Heart right ventricle (tissue), 16 donors: ENCODE measurements around the gene MC2R. TPM values are rescaled to one million over a fixed set of nuclear protein-coding genes. Genes with fewer than 3 reads are reported as not detected.

Experiments
- ATAC-seq, 8 donors: fragments of 200-7000 bp; cut with Tn5 transposase; one replicate each; pipeline ENCODE4 v1.9.1; 2020; ENCODE audit warnings: mild to moderate bottlenecking in 8 of 8, moderate library complexity in 8 of 8, moderate number of reproducible peaks in 1 of 8
- DNase-seq, 2 donors: peaks; one replicate each; pipeline ENCODE4 v3.0.0-alpha.2; 2020
- H3K27ac ChIP-seq, 10 donors: fragments of 200-600 bp; sonication (generic) in 2 of 10; one replicate each; pipeline versions ENCODE4 v1.5.0 to v1.8.0; 2020 to 2022; ENCODE audit warnings: mild to moderate bottlenecking in 3 of 10
- H3K27me3 ChIP-seq, 7 donors: fragments of 200-600 bp; one replicate each; pipeline ENCODE4 v1.8.0; 2021 to 2022; ENCODE audit warnings: mild to moderate bottlenecking in 2 of 7
- H3K36me3 ChIP-seq, 9 donors: fragments of 200-600 bp; sonication (generic) in 1 of 9; one replicate each; pipeline versions ENCODE4 v1.5.0 to v1.8.0; 2020 to 2022; ENCODE audit warnings: mild to moderate bottlenecking in 2 of 9
- H3K4me1 ChIP-seq, 9 donors: fragments of 200-600 bp; sonication (generic) in 1 of 9; one replicate each; pipeline versions ENCODE4 v1.5.0 to v1.8.0; 2020 to 2022; ENCODE audit warnings: mild to moderate bottlenecking in 4 of 9
- H3K4me3 ChIP-seq, 10 donors: fragments of 200-600 bp; sonication (generic) in 2 of 10; one replicate each; pipeline versions ENCODE4 v1.5.0 to v1.8.0; 2020 to 2022; ENCODE audit warnings: mild to moderate bottlenecking in 7 of 10, moderate library complexity in 2 of 10
- H3K9me3 ChIP-seq, 11 donors: fragments of 200-600 bp in 10 of 11; sonication (generic) in 2 of 11; one replicate each; pipeline versions ENCODE4 v1.5.0 to v1.8.0; 2013 to 2022; ENCODE audit warnings: mild to moderate bottlenecking in 2 of 11, control low read depth in 1 of 11, moderate library complexity in 1 of 11
- CTCF ChIP-seq, 9 donors: fragments of 200-600 bp; sonication (generic) in 2 of 9; IDR thresholded peaks; one replicate each; pipeline versions ENCODE4 v1.5.0 to v1.8.0; 2021 to 2022; ENCODE audit warnings: antibody characterized with exemption in 9 of 9, mild to moderate bottlenecking in 5 of 9, moderate library complexity in 1 of 9
- WGBS, 2 donors: extraction: QIAGEN DNeasy Blood & Tissue Kit; methylation state at CpG; one replicate each; pipeline ENCODE4 v1.1.7; 2013; ENCODE audit warnings: inconsistent platforms in 1 of 2; 5-methylcytosine and 5-hydroxymethylcytosine counted together
- intact Hi-C, 10 donors: fragments of 100-400 bp; cut with DNase I; formaldehyde crosslinking; loops; one replicate each; pipeline versions ENCODE4 v1.11.1 to v1.14.2; 2022
- polyA plus RNA-seq, 2 donors: library from polyadenylated mRNA; stranded (reverse); fragments of 200-250 nt; gene quantifications; one replicate each; pipeline ENCODE4 v1.2.3, GENCODE V29; 2013
- total RNA-seq, 10 donors: library from RNA; stranded (reverse); fragmentation: NEBNext Ultra II Directional in 3 of 10; extraction: Animal tissue kit (Norgen Biotek cat#: 25700) in 3 of 10; gene quantifications; one replicate each; pipeline versions ENCODE4 v1.2.1 to v1.2.4, GENCODE V29; 2021 to 2023
- donor health status: Arrhythmogenic right ventricular cardiomyopathy.
- donor health status: ischemic (EF 13 %, LVEDD 7.1; RV severe dilation, severe dysfunction).
- donor health status: healthy with polysubstance abuse.
- donor health status: DM: no; HTN: yes; CAD: no.
- donor health status: DM: no; HTN: no; CAD: no.
- donor health status: ischemic (EF 25% LVEDD 6.9; RV normal size, moderate dysfunction).
- donor health status: ischemic (EF 25% LVEDD 5.7; RV mildly dilated, moderate dysfunction).
- donor health status: healthy.
- donor health status: DM: yes; HTN: yes; CAD: no.
- donor health status: Ischemic cardiomyopathy.
- donor health status: ischemic (EF 35%, LVEDD 5.7; RV mildly dilated, moderate dysfunction).
- donor health status: nonischemic (EF 11% LVEDD 7.7; RV severe dilation, severe dysfunction).
- donor health status: DM: yes; HTN: yes; CAD: no.
- donor health status: PGD.
- donor health status: ischemic (EF 29% LVEDD 5.4; RV normal size, mild dysfunction).
- donor health status: nonischemic (EF 23%, LVEDD 6.1; RV moderate dilation, normal function).

The MC2R gene
- total and polyA plus RNA-seq, 12 donors = under 0.01 TPM; not detected in 11

- H3K36me3 ChIP-seq = no peaks in the 10 kb centered on the region
- H3K9me3 ChIP-seq = no peaks in the 10 kb centered on the region
- intact Hi-C loops = no loop called here
- DNase-seq (peak in 1 of 2 donors; percentile 42), ATAC-seq (peak; percentile 27 to 87 (median 66))
- H3K4me3 ChIP-seq = no peak overlapping the region
- peaks cover 0 to 1% (median 0%) of the 10 kb centered on the region in 7 donors for H3K27me3 ChIP-seq
- no peak for TF ChIP-seq CTCF (IDR thresholded peaks at IDR 0.05)
- H3K27ac ChIP-seq = no peak overlapping the region
- H3K4me1 ChIP-seq = peaks cover 0 to 12% (median 0%) of the 10 kb centered on the region in 9 donors
- 27 to 48% methylated on average over 7 of the region's 7 CpGs for WGBS, 2 donors
Measured at GRCh38 chr18:13915995-13916431, 677 bp upstream of the MC2R start.

GRCh38 chr18:13914756-13915155 is 580 bp downstream of the MC2R start:
- Histone ChIP-seq H3K4me1 (peaks cover 0 to 12% (median 0%) of the 10 kb centered on the region in 9 donors), H3K36me3 (no peaks in the 10 kb centered on the region), H3K27ac (no peak overlapping the region), H3K27me3 (peaks cover 0 to 7% (median 0%) of the 10 kb centered on the region in 7 donors), H3K9me3 (no peaks in the 10 kb centered on the region), H3K4me3 (no peak overlapping the region)
- ATAC-seq (no peak), DNase-seq (no peak)
- no peak for TF ChIP-seq CTCF (IDR thresholded peaks at IDR 0.05)
- intact Hi-C loops = no loop called here
- 86% methylated on average over 9 of the region's 9 CpGs for WGBS, 2 donors

- Histone ChIP-seq H3K9me3 (no peaks in the 10 kb centered on the region), H3K27me3 (peaks cover 0 to 7% (median 0%) of the 10 kb centered on the region in 7 donors), H3K4me3 (no peak overlapping the region), H3K27ac (no peak overlapping the region), H3K36me3 (no peaks in the 10 kb centered on the region), H3K4me1 (peaks cover 0 to 12% (median 0%) of the 10 kb centered on the region in 9 donors)
- 94 to 96% methylated on average over 10 of the region's 10 CpGs for WGBS, 2 donors
- intact Hi-C loops = no loop called here
- ATAC-seq (no peak), DNase-seq (no peak)
- TF ChIP-seq CTCF (IDR thresholded peaks at IDR 0.05) = no peak
Measured at GRCh38 chr18:13914170-13914569, 1.2 kb downstream of the MC2R start.

- no peak for TF ChIP-seq CTCF (IDR thresholded peaks at IDR 0.05)
- H3K9me3 ChIP-seq = no peaks in the 10 kb centered on the region
- no peak overlapping the region for H3K27ac ChIP-seq
- WGBS, 2 donors = 69 to 80% methylated on average over 10 of the region's 10 CpGs
- H3K27me3 ChIP-seq = peaks cover 0 to 7% (median 0%) of the 10 kb centered on the region in 7 donors
- no peak overlapping the region for H3K4me3 ChIP-seq
- intact Hi-C loops = no loop called here
- H3K4me1 ChIP-seq = peaks cover 0 to 12% (median 0%) of the 10 kb centered on the region in 9 donors
- no peak for DNase-seq
- no peaks in the 10 kb centered on the region for H3K36me3 ChIP-seq
- no peak for ATAC-seq
Measured at GRCh38 chr18:13913205-13913604, 2.1 kb downstream of the MC2R start.
